Measurements from ENCODE around the gene FBXO38.

Gene FBXO38

DNA sequence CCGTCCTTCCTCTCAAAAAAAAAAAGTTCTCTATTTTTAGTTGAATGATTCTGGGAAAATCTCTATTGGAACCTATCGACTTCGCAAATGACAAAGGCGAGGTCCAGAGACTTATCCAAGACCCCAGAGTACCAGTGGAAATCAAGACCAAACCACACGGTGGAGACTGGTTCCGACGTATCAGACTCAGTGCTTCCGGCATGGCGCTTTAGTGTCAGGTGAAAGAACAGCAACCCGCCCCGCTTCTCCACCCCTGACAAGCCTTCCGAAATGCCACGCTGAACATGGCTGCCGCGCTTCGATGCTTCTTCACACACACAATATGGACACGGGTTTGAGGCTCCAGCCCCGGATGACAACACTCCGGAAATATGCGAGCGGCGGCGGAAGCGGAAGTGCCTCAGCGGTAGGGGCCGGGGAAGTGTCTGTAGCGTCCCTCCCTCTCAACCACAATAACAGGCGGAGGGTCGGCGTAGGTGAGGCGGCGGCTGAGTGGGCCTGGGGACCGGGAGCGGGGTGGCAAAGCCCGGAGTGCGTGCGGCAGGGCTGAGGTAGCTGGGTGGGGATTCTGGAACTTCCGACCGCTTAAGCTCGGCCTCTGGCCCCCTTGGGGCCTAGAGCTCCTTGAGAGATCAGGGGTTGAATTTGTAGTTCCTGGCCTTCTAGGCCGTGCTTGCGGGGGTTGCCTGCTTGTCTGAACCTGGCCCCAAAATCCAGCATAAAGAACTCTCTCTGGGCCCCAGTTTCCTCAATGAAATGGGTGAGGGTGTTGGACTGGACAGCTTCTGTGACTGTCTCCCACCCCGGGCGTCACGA lies at the start of gene FBXO38:
Gene FBXO38 (plus strand): TSS at position 395 of the 816 bp plus-strand sequence. CDS start 10,819 bp downstream, outside the sequence.
- peak; percentile 96 to 97 for DNase-seq

- DNase-seq = no peak
Observed at GRCh38 chr5:148335259-148335658, 48.5 kb upstream of the FBXO38 start, which contains the start of gene SPINK9. Gene SPINK9 (plus strand): TSS chr5:148335559. CDS start chr5:148335614, 55 bp downstream.

DNA sequence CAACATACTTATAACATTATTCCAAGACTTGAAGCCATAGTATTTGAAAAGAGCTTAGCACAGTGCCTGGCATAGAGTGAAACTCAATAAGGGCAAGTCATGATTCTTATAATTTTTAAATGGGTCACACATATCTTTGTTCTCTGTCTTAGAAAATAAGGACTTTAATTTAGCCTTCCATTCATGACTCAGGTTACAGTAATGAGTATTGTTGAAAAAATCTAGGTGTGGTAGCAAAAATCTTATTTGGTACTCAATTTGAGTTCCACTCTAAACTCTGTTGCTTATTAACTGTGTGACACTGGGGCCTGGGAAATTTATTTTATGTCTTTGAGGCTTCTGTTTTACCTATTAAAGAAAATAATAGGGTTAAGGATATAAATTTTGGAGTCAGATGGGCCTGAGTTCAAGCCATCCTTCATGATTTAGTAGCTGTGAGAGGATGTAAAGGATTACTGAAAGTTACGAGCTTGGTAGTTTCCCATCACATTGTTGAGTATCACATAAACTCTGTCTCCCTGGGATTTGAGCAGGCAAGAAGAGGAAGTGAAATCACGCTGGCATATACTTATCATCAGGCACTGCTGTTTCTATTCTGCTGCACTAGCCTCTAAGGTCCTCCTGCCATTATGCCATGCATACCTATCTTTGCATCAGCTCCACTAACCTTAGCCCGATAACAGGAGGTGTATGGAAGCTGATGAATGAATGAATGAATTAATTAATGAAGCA lies 46.9 kb upstream of the FBXO38 start:
- DNase-seq = no peak

- no peak for DNase-seq
Observed at GRCh38 chr5:148342371-148343045, 41.2 kb upstream of the FBXO38 start.

- DNase-seq = no peak
Observed at GRCh38 chr5:148343046-148343407, 40.7 kb upstream of the FBXO38 start.

DNA sequence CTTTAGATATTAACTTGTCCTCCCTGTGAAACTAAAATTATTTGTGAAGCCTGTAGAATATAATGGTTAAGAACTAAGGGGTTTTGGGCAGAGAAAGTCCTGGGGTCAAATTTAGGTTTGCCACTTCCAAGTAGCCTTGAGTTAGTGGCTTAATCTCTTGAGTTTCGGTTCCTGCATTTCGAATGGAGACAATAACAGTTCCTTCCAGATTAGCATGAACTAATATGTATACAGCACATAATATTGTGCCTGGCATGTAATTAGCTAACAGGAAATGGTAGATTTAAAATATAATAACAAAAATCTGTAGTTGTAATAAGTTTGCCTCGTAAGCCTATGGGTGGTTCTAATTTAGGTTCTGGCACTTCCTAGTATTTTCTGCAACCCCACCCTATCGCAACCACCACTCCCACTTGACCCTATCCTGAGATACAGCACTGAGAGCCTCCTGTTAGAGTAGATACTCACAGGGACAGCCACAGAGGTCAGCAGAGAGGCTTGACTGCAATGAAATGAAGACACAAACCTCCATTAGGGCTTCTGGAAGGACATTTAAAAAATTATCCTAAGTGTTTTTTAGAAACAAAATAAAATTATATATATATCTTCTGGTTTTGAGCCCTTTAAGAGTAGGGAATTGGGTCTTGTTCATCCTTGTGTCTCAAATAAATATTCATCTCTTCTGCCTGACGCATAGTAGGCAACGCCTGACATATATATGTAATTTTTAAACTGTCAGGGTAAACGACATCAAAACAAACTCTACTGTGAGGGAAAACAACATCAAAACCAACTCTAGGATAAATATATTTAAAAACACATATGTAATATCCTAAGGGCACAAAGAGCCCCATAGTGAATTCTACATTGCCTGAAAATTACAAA lies 39.9 kb upstream of the FBXO38 start:
- DNase-seq = no peak

DNA sequence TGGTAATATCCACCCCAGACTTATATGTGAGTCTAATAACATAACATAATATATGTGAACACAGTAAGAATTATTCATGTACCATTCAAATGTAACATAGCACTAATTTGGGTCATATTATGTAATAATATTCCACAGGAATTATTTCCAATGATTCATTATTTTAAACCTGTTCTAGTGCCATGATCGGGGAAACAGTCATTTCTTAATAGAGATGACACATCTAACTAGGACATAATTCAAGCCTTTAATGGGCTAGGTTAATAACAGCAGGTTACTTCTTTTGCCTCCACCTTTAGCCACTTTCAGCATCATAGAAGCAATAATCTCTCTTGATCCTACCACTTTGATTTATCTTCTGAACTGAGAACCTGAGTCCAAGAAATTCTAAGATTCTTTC lies 36.1 kb upstream of the FBXO38 start:
- no peak for DNase-seq

- DNase-seq = no peak
Observed at GRCh38 chr5:148352696-148353095, 31.1 kb upstream of the FBXO38 start.

DNA sequence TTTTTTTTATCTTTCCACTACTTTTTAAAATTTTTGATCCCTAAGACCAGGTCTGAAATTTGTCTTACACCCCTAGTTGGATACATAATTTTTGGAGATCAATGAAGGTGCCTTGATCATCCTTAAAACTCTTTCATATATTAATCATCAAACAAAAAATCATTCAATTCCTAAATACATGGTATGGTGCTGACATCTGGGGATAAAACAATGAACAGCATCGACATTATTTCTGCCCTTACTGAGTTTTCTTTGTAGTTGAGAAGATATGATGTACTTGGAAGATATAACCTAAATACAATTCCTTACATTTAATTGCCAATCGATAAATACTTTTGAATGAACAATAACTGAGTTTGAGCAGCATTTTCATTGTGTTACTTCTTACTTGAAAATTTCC lies 30.1 kb upstream of the FBXO38 start:
- no peak for DNase-seq

DNA sequence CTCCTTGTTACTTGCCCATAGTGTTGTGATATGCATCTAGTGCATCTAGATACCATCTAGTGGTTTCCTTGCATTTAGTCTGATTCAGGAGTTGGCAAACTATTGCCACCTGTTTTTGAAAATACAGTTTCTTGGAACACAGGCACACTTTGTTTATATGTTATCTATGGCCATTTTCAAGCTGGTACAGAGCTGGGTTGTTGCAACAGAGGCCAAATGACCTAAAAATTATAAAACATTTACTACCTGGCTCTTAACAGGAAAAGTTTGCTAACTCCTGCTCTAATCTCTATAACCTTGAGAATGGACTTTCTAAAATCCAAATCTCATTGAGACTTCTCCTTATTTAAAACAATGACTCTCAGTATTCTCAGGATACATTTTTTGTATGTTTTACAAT lies 19.4 kb upstream of the FBXO38 start:
- no peak for DNase-seq

DNA sequence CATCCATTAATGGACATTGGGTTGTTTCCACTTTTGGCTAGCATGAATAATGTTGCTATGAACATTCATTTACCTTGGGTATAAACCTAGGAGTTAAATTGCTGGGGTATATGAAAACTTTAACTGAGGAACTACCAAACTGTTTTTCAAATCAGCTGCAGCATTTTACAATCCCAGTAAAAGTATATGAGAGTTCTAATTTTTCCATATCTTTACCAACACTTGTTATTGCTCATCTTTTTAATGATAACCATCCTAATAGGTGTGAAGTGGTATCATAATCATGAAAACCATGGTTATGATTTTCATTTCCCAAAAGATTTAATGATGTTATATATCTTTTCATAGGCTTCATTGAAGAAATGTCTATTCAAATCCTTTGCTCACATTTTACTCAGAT lies 15.5 kb upstream of the FBXO38 start:
- no peak for DNase-seq

- no peak for DNase-seq
Observed at GRCh38 chr5:148372166-148372725, 11.5 kb upstream of the FBXO38 start.

DNA sequence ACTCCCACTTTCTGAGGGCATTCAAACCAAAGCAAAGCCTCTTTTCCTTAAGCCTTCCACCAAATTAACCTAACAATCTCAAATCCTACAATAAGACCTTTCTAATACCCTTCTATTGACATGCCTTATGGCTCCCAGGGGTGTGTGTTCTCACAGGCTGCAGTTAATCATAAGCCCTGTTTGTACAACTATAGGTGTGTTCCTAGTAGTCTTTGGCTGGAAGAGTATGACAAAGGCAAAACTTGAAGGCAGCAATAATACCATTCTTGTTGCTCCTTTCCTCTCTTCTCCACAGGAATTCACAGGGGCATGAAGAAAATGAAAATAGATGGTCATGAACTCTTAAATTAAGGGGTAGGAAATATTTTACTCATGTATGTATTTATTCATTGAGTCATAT lies 10.9 kb upstream of the FBXO38 start:
- no peak for DNase-seq

GRCh38 chr5:148374690-148375360 lies 8.9 kb upstream of the FBXO38 start:
- peak; percentile 61 to 71 for DNase-seq

GRCh38 chr5:148376198-148376597 lies 7.6 kb upstream of the FBXO38 start:
- DNase-seq = no peak

- DNase-seq = no peak
Observed at GRCh38 chr5:148378670-148379069, 5.1 kb upstream of the FBXO38 start.

- no peak for DNase-seq
Observed at GRCh38 chr5:148379340-148379739, 4.4 kb upstream of the FBXO38 start.

DNA sequence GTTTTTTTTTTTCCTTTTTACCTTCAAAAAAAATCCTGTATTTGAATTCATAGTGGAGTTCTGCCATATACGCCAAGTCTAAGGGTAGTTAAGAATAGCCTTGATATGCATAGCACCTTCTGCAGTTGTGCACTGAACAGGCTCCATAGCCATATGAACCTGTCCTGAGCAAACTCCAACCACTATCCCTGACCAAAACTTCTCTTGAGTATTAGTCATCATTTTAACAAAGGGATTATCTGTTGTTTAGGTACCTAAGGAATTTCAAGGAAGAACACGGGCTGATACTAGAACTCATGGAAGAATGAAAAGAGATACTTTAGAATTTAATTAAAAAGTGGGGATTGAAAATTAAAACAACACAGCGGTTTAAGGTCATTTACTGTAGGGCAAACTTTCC lies 1.9 kb upstream of the FBXO38 start:
- no peak for DNase-seq

- DNase-seq = no peak
Observed at GRCh38 chr5:148382961-148383360, 797 bp upstream of the FBXO38 start.

DNA sequence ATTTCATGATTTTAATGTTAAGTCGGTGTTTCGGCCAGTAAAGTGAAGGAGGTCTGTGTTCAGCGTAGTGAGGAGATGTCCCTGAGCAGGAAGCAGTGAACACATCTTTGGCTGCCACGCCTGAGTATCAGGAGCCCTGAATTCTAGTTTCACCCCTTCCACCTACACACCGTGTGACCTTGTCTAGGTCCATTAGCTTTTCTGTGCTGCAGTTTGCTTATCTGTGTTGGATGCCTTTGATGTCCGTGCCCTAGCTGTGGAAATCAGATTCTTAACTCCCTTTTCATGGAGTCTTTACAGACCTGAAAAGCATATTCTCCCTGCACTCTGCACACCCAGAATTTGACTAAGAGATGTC lies 601 bp downstream of the FBXO38 start:
- DNase-seq = no peak

GRCh38 chr5:148385094-148385493 lies 1.3 kb downstream of the FBXO38 start:
- DNase-seq = no peak

- no peak for DNase-seq
Observed at GRCh38 chr5:148386041-148386440, 2.3 kb downstream of the FBXO38 start.
